Endodermal cell (in vitro differentiated cells): Measurements from ENCODE around the gene PELI2. TPM values are rescaled to one million over a fixed set of nuclear protein-coding genes. Genes with fewer than 3 reads are reported as not detected.
"Not testable (repeated sequence)": the region's sequence is repeated elsewhere in the genome, so short reads cannot be mapped to it uniquely, and the experiment has no call there.

ENCODE experiments used
- DNase-seq: peaks from one replicate; pipeline ENCODE4 v3.0.0-alpha.2; 2017
- H3K27ac ChIP-seq: 2 replicates; pipeline ENCODE4 v1.5.1; 2013; ENCODE audit warnings: mild to moderate bottlenecking, low read depth, low read length, moderate library complexity
- H3K27me3 ChIP-seq: 2 replicates; pipeline ENCODE4 v1.6.1; 2013; ENCODE audit warnings: mild to moderate bottlenecking, low read length, moderate library complexity; ENCODE audit not compliant: insufficient read depth, control insufficient read depth, poor library complexity, severe bottlenecking
- H3K36me3 ChIP-seq: 2 replicates; pipeline ENCODE4 v1.7.0; 2013; ENCODE audit warnings: mild to moderate bottlenecking, low read length, moderate library complexity; ENCODE audit not compliant: control insufficient read depth, insufficient read depth
- H3K4me1 ChIP-seq: one replicate; pipeline ENCODE4 v1.7.0; 2013; ENCODE audit warnings: low read length; ENCODE audit not compliant: control insufficient read depth, insufficient read depth
- H3K4me3 ChIP-seq: 2 replicates; pipeline ENCODE4 v1.5.1; 2013; ENCODE audit warnings: mild to moderate bottlenecking, low read length, moderate library complexity
- H3K9ac ChIP-seq: 2 replicates; pipeline ENCODE4 v1.6.1; 2013; ENCODE audit warnings: mild to moderate bottlenecking, low read length, moderate library complexity; ENCODE audit not compliant: poor library complexity, severe bottlenecking; ENCODE audit errors: extremely low read depth
- H3K9me3 ChIP-seq: 2 replicates; pipeline ENCODE4 v1.6.1; 2013; ENCODE audit warnings: mild to moderate bottlenecking, low read length, moderate library complexity; ENCODE audit not compliant: control insufficient read depth
- H3K27ac Mint-ChIP-seq: 2 replicates; pipeline ENCODE4 v1.8.0; 2020; ENCODE audit warnings: mixed read lengths
- H3K27me3 Mint-ChIP-seq: 2 replicates; pipeline ENCODE4 v1.8.0; 2021; ENCODE audit warnings: mild to moderate bottlenecking, mixed read lengths; ENCODE audit not compliant: insufficient read depth
- H3K36me3 Mint-ChIP-seq: 2 replicates; pipeline ENCODE4 v1.8.0; 2020; ENCODE audit warnings: low read depth, mixed read lengths
- H3K4me1 Mint-ChIP-seq: 2 replicates; pipeline ENCODE4 v1.8.0; 2020; ENCODE audit warnings: mixed read lengths
- H3K4me3 Mint-ChIP-seq: 2 replicates; pipeline ENCODE4 v1.8.0; 2020; ENCODE audit warnings: mild to moderate bottlenecking, moderate library complexity, mixed read lengths
- H3K9me3 Mint-ChIP-seq: 2 replicates; pipeline ENCODE4 v1.8.0; 2020; ENCODE audit warnings: mild to moderate bottlenecking, mixed read lengths
- WGBS, 2 experiments: methylation state at CpG; one replicate each; pipeline versions ENCODE4 v1.1.5 to v1.1.7; 2013; ENCODE audit warnings: missing lambda C conversion rate in 2 of 2, mixed read lengths in 1 of 2; ENCODE audit not compliant: insufficient coverage in 1 of 2, insufficient read length in 1 of 2; 5-methylcytosine and 5-hydroxymethylcytosine counted together
- total RNA-seq, 2 donors: library from RNA; stranded (reverse); fragmentation: NEBNext Ultra II Directional in 1 of 2; extraction: Animal tissue kit (Norgen Biotek cat#: 25700) in 1 of 2; gene quantifications; 2 replicates in 1 of 2; 3 replicates in 1 of 2; pipeline ENCODE4 v1.2.1, GENCODE V29; 2021
- TF ChIP-seq, protein P1 (sequence below): fragments of 200-600 bp; sonication (generic); conservative IDR thresholded peaks from 2 replicates; pipeline ENCODE4 v1.5.0; 2021; ENCODE audit warnings: antibody characterized with exemption, mild to moderate bottlenecking

PELI2 gene
- total RNA-seq, 2 donors from 2014 or later, result 5.9 to 8.1 TPM

DNA sequence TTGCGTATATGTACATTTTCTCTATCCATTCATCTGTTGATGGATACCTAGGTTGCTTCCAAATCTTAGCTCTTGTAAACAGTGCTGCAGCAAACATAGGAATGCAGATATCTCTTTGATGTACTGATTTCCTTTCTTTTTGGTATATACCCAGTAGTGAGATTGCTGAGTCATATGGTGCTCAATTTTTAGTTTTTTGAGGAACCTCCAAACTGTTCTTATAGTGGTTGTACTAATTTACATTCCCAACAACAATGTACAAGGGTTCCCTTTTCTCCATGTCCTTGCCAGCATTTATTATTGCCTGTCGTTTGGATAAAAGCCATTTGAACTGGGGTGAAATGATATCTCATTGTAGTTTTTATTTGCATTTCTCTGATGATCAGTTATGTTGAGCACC, 44.3 kb downstream of the PELI2 start:
- Histone ChIP-seq H3K4me1 (no peaks in the 10 kb centered on the region), H3K9ac (no peak overlapping the region), H3K27ac (no peak overlapping the region), H3K27me3 (no peaks in the 10 kb centered on the region), H3K9me3 (peaks cover 40% of the 10 kb centered on the region), H3K4me3 (no peak overlapping the region), H3K36me3 (no peaks in the 10 kb centered on the region)
- no peak for DNase-seq
- Mint-ChIP-seq H3K36me3 (no peaks in the 10 kb centered on the region), H3K4me1 (peaks cover 10% of the 10 kb centered on the region), H3K27ac (no peak overlapping the region), H3K27me3 (no peaks in the 10 kb centered on the region), H3K9me3 (peaks cover 36% of the 10 kb centered on the region), H3K4me3 (no peak overlapping the region)
- 73 to 94% methylated on average over 2 of the region's 2 CpGs for WGBS, 2 experiments
- TF ChIP-seq, protein P1, sequence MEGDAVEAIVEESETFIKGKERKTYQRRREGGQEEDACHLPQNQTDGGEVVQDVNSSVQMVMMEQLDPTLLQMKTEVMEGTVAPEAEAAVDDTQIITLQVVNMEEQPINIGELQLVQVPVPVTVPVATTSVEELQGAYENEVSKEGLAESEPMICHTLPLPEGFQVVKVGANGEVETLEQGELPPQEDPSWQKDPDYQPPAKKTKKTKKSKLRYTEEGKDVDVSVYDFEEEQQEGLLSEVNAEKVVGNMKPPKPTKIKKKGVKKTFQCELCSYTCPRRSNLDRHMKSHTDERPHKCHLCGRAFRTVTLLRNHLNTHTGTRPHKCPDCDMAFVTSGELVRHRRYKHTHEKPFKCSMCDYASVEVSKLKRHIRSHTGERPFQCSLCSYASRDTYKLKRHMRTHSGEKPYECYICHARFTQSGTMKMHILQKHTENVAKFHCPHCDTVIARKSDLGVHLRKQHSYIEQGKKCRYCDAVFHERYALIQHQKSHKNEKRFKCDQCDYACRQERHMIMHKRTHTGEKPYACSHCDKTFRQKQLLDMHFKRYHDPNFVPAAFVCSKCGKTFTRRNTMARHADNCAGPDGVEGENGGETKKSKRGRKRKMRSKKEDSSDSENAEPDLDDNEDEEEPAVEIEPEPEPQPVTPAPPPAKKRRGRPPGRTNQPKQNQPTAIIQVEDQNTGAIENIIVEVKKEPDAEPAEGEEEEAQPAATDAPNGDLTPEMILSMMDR, result no peak

DNA sequence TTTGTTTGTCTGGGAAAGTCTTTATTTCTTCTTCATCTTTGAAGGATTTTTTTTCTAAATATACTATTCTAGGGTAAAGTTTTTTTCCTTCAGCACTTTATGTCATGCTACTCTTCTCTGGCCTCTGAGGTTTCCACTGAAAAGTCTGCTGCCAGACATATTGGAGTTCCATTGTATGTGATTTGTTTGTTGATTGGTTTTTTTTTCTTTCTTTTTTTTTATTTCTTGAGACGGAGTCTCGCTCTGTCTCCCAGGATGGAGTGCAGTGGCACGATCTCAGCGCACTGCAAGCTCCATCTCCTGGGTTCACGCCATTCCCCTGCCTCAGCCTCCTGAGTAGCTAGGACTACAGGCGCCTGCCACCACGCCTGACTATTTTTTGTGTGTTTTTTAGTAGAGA, 48.4 kb downstream of the PELI2 start:
- H3K27me3 Mint-ChIP-seq, H3K27me3 ChIP-seq, DNase-seq, H3K27ac Mint-ChIP-seq, H3K36me3 ChIP-seq, H3K4me3 ChIP-seq, H3K4me1 ChIP-seq, H3K9ac ChIP-seq, H3K27ac ChIP-seq, H3K4me3 Mint-ChIP-seq, H3K36me3 Mint-ChIP-seq, H3K4me1 Mint-ChIP-seq: not testable (repeated sequence)
- peaks cover 34% of the 10 kb centered on the region for H3K9me3 Mint-ChIP-seq
- peaks cover 40% of the 10 kb centered on the region for H3K9me3 ChIP-seq
- 93 to 96% methylated on average over 7 of the region's 7 CpGs for WGBS, 2 experiments

DNA sequence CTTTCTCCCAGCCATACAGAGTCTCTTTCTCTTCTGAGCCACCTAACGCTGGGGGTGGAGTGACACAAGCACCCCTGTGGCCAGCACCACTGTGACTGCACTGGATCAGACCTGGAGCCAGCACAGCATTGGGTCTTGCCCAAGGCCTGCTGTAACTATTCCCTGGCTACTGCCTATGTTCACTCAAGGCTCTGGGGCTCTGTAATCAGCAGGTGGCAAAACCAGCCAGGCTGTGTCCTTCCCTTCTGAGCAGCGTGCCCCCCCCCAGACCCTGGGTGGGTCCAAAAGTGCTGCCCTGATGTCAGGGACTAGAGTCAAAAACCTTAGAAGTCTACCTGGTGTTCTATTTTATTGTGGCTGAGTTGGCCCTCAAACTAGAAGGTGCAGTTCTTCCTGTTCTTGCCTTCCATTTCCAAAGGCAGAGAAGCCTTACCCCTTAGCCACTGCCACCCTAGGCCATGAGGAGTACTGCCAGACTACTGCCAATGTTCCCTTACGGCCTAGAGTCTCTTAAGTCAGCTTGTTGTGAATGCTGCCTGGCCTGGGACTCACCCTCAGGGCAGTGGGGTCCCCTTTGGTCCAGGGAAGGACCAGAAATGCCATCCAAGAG, 49.9 kb downstream of the PELI2 start:
- Histone ChIP-seq H3K4me3 (no peak overlapping the region), H3K27ac (no peak overlapping the region), H3K4me1 (no peaks in the 10 kb centered on the region), H3K27me3 (no peaks in the 10 kb centered on the region), H3K36me3 (no peaks in the 10 kb centered on the region), H3K9me3 (peaks cover 37% of the 10 kb centered on the region), H3K9ac (no peak overlapping the region)
- TF ChIP-seq, protein P1, result peak; percentile 33
- H3K4me1 Mint-ChIP-seq, result peaks cover 10% of the 10 kb centered on the region
- H3K9me3 Mint-ChIP-seq, result peaks cover 32% of the 10 kb centered on the region
- H3K27ac Mint-ChIP-seq, result no peak overlapping the region
- 80 to 89% methylated on average over 2 to 3 of the region's 3 CpGs for WGBS, 2 experiments
- no peak overlapping the region for H3K4me3 Mint-ChIP-seq
- H3K27me3 Mint-ChIP-seq, result peaks cover 4% of the 10 kb centered on the region
- no peak for DNase-seq
- no peaks in the 10 kb centered on the region for H3K36me3 Mint-ChIP-seq

DNA sequence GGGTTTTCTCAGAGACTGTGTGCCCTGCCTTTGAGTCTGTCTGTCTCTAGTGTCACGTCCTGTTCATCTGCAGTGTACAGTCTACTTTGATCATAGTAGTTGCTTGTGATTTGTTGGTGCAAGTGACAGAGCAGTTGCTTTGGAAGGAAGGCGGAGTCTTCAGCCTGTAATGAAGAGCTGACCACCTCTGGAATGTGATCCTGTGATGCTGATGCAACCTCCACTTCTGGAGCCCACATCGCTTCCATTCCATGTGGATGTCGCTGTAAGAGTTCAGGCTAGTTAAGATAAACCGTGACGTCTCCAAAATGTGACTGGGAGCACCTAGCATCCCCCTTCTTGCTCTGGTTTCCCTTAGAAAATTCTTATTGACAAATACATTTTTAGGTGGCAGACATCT, 51.8 kb downstream of the PELI2 start:
- peaks cover 5% of the 10 kb centered on the region for H3K27me3 Mint-ChIP-seq
- Histone ChIP-seq H3K4me3 (no peak overlapping the region), H3K9me3 (peaks cover 20% of the 10 kb centered on the region), H3K36me3 (no peaks in the 10 kb centered on the region), H3K9ac (no peak overlapping the region), H3K27ac (no peak overlapping the region), H3K4me1 (no peaks in the 10 kb centered on the region), H3K27me3 (no peaks in the 10 kb centered on the region)
- WGBS, 2 experiments, result 98% methylated on average over 5 to 6 of the region's 6 CpGs
- no peak overlapping the region for H3K4me3 Mint-ChIP-seq
- no peak overlapping the region for H3K27ac Mint-ChIP-seq
- peaks cover 18% of the 10 kb centered on the region for H3K9me3 Mint-ChIP-seq
- TF ChIP-seq, protein P1, result no peak
- peaks cover 14% of the 10 kb centered on the region for H3K4me1 Mint-ChIP-seq
- DNase-seq, result no peak
- H3K36me3 Mint-ChIP-seq, result no peaks in the 10 kb centered on the region
